Heart left ventricle (tissue), 16 donors: ENCODE results near the gene ITGB5. TPM values are rescaled to one million over a fixed set of nuclear protein-coding genes. Genes with fewer than 3 reads are reported as not detected.

Experiments
- ATAC-seq, 4 donors: fragments of 200-7000 bp; cut with Tn5 transposase; one replicate each; pipeline ENCODE4 v1.9.1; 2020 to 2022; ENCODE audit warnings: moderate library complexity in 4 of 4, mild to moderate bottlenecking in 3 of 4, moderate number of reproducible peaks in 1 of 4
- DNase-seq, 5 donors: peaks; one replicate each; pipeline ENCODE4 v3.0.0-alpha.2; 2020
- H3K27ac ChIP-seq, 12 donors: fragments of 200-600 bp; sonication (generic) in 4 of 12; one replicate each; pipeline versions ENCODE4 v1.5.0 to v1.8.0; 2016 to 2022; ENCODE audit warnings: mild to moderate bottlenecking in 2 of 12
- H3K27me3 ChIP-seq, 9 donors: fragments of 200-600 bp; sonication (generic) in 2 of 9; one replicate each; pipeline versions ENCODE4 v1.5.1 to v1.8.0; 2016 to 2022; ENCODE audit warnings: mild to moderate bottlenecking in 3 of 9
- H3K36me3 ChIP-seq, 9 donors: fragments of 200-600 bp; sonication (generic) in 2 of 9; one replicate each; pipeline versions ENCODE4 v1.5.0 to v1.8.0; 2018 to 2022; ENCODE audit warnings: mild to moderate bottlenecking in 2 of 9
- H3K4me1 ChIP-seq, 12 donors: fragments of 200-600 bp; sonication (generic) in 4 of 12; one replicate each; pipeline versions ENCODE4 v1.5.0 to v1.8.0; 2016 to 2022; ENCODE audit warnings: mild to moderate bottlenecking in 3 of 12
- H3K4me3 ChIP-seq, 12 donors: fragments of 200-600 bp; sonication (generic) in 4 of 12; one replicate each; pipeline versions ENCODE4 v1.5.0 to v1.8.0; 2017 to 2022; ENCODE audit warnings: mild to moderate bottlenecking in 9 of 12, moderate library complexity in 4 of 12
- H3K9me3 ChIP-seq, 12 donors: fragments of 200-600 bp; sonication (generic) in 4 of 12; one replicate each; pipeline versions ENCODE4 v1.5.0 to v1.8.0; 2016 to 2022; ENCODE audit warnings: mild to moderate bottlenecking in 1 of 12
- POLR2A ChIP-seq, 2 donors: fragments of 450-650 bp; IDR thresholded peaks; one replicate each; pipeline ENCODE4 v1.6.1; 2017; ENCODE audit warnings: antibody characterized with exemption in 2 of 2, mild to moderate bottlenecking in 2 of 2, moderate library complexity in 2 of 2
- WGBS, 4 donors: extraction: QIAGEN DNeasy Blood & Tissue Kit in 2 of 4; methylation state at CpG; one replicate each; pipeline versions ENCODE4 v1.1.5 to v1.1.7; 2013 to 2018; 5-methylcytosine and 5-hydroxymethylcytosine counted together
- intact Hi-C, 10 donors: fragments of 100-400 bp; cut with DNase I; formaldehyde crosslinking; loops; one replicate each; pipeline versions ENCODE4 v1.11.1 to v1.14.2; 2022
- polyA plus RNA-seq, 2 donors: library from polyadenylated mRNA; stranded (reverse); fragments of 200-250 nt; gene quantifications; one replicate each; pipeline ENCODE4 v1.2.3, GENCODE V29; 2013
- total RNA-seq, 9 donors: library from RNA; depleted of rRNA in 2 of 9; stranded (reverse); fragments of >200 nt in 2 of 9; fragmentation: NEBNext Ultra II Directional in 3 of 9; extraction: Animal tissue kit (Norgen Biotek cat#: 25700) in 3 of 9; gene quantifications; one replicate each; pipeline versions ENCODE4 v1.1.0 to v1.2.4, GENCODE V29; 2016 to 2023
- TF ChIP-seq, protein P1 (sequence below), 12 donors: fragments of 200-600 bp; sonication (generic) in 4 of 12; IDR thresholded peaks; one replicate each; pipeline versions ENCODE4 v1.5.0 to v1.8.0; 2018 to 2022; ENCODE audit warnings: antibody characterized with exemption in 12 of 12, mild to moderate bottlenecking in 5 of 12
- donor health status: ischemic (EF 13 %, LVEDD 7.1; RV severe dilation, severe dysfunction).
- donor health status: healthy with polysubstance abuse.
- donor health status: DM: no; HTN: yes; CAD: no.
- donor health status: DM: no; HTN: no; CAD: no.
- donor health status: ischemic (EF 25% LVEDD 6.9; RV normal size, moderate dysfunction).
- donor health status: ischemic (EF 25% LVEDD 5.7; RV mildly dilated, moderate dysfunction).
- donor health status: healthy.
- donor health status: DM: yes; HTN: yes; CAD: no.
- donor health status: ischemic (EF 35%, LVEDD 5.7; RV mildly dilated, moderate dysfunction).
- donor health status: nonischemic (EF 11% LVEDD 7.7; RV severe dilation, severe dysfunction).
- donor health status: DM: yes; HTN: yes; CAD: no.
- donor health status: PGD.
- donor health status: ischemic (EF 29% LVEDD 5.4; RV normal size, mild dysfunction).
- donor health status: nonischemic (EF 23%, LVEDD 6.1; RV moderate dilation, normal function).

The ITGB5 gene
- total and polyA plus RNA-seq, 11 donors: 23.1 to 223 (median 118) TPM

DNA sequence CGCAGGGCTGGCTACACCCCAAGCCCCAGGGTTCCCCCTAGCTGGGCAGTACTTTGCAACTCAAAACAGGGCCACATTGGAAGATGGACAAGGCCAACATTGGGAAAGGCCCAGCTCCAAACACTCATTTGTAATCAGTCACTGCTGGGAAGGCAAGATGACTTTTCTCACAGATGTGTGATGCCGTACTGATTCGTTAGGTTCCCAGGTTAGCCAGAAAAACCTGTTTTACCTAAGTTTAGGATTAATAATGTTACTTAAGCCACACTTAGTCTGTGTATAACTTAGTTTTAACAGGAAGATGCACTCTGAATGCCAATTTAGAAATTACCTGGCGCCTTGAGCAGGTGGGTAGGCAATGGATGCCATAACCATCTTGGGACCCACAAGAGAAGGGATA, 71.0 kb downstream of the ITGB5 start:
- Histone ChIP-seq H3K27me3 (no peaks in the 10 kb centered on the region), H3K9me3 (no peaks in the 10 kb centered on the region), H3K4me1 (peaks cover 0 to 49% (median 24%) of the 10 kb centered on the region in 12 donors), H3K4me3 (no peak overlapping the region), H3K27ac (no peak overlapping the region), H3K36me3 (peaks cover 0 to 61% (median 44%) of the 10 kb centered on the region in 9 donors)
- DNase-seq (no peak), ATAC-seq (no peak)
- 98 to 99% (median 98%) methylated on average over 4 of the region's 4 CpGs for WGBS, 4 donors
- intact Hi-C loops: no loop called here
- no peak for TF ChIP-seq POLR2A (IDR thresholded peaks at IDR 0.05)
- TF ChIP-seq, protein P1, sequence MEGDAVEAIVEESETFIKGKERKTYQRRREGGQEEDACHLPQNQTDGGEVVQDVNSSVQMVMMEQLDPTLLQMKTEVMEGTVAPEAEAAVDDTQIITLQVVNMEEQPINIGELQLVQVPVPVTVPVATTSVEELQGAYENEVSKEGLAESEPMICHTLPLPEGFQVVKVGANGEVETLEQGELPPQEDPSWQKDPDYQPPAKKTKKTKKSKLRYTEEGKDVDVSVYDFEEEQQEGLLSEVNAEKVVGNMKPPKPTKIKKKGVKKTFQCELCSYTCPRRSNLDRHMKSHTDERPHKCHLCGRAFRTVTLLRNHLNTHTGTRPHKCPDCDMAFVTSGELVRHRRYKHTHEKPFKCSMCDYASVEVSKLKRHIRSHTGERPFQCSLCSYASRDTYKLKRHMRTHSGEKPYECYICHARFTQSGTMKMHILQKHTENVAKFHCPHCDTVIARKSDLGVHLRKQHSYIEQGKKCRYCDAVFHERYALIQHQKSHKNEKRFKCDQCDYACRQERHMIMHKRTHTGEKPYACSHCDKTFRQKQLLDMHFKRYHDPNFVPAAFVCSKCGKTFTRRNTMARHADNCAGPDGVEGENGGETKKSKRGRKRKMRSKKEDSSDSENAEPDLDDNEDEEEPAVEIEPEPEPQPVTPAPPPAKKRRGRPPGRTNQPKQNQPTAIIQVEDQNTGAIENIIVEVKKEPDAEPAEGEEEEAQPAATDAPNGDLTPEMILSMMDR (IDR thresholded peaks at IDR 0.05): no peak

DNA sequence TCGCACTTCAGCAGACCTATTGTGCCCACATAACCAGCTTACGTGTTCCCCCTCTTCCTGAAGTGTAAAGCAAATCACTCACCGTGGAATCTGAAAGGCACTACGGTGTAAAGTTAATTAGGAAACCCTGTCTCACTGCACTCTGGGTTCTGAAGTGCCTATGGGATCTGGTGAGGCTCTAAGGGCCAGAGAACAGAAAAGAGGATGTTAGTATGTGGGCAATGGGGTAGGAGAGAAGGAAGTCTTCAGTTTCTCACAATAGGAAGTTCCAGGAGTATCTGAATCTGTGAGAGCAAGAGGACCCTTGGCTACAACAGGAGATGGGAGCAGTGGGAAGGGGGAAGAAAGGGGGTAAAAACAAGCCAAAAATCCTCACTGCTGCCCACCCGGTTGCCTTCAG, 71.4 kb downstream of the ITGB5 start:
- intact Hi-C loops: no loop called here

DNA sequence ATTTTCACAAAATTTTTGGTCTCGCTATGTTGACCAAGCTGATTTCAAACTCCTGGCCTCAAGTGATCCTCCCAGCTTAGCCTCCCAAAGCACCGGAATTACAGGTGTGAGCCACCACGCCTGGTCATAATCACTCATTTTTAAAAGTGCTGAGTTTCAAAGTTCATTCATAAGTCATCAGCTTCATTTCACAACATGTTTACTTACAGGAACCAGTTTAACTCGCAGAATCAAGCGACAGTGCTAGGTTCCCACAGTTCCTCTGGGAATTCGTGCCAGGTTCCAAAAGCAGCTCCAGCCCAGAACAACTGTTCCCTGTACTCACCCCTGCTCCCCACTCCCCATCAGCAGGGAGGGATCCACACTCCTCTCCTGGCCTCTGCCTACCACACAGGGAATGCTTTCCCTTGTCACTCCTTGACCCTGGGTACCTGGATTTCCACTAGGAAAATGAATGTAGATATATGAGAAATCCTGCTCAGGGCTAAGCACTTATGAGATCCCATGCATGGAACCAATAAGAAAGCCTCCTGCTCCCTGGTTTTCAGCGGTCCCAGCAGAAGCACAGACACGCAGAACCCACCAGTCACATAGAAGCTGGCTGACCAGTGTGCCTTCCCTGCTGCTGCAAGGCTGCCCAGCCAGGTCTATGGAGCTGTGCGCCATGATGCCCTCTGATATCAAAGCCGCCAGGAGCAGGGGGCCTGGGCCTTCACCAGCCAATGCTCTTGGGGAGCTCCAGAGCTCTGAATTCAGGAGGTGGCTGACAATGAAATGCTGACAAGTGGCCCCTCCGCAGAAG, 72.3 kb downstream of the ITGB5 start:
- Histone ChIP-seq H3K36me3 (peaks cover 0 to 56% (median 37%) of the 10 kb centered on the region in 9 donors), H3K27ac (peak overlapping the region in 2 of 12 donors; percentile 10 to 87), H3K27me3 (no peaks in the 10 kb centered on the region), H3K4me3 (no peak overlapping the region), H3K4me1 (peaks cover 0 to 56% (median 32%) of the 10 kb centered on the region in 12 donors), H3K9me3 (no peaks in the 10 kb centered on the region)
- TF ChIP-seq, protein P1 (IDR thresholded peaks at IDR 0.05): no peak
- TF ChIP-seq POLR2A (IDR thresholded peaks at IDR 0.05): no peak
- WGBS, 4 donors: 92 to 95% (median 94%) methylated on average over 10 to 11 of the region's 11 CpGs
- DNase-seq (no peak), ATAC-seq (no peak)
- intact Hi-C loops: loop anchor here in 2 of 10 donors (5.0 kb wide), 2 partner anchors 38 to 43 kb away; no protein-coding TSS in a partner anchor

More for the DNA sequence above, 71.4 kb downstream of the ITGB5 start:
- no peak for ATAC-seq
- no peak overlapping the region for H3K27ac ChIP-seq
- no peaks in the 10 kb centered on the region for H3K9me3 ChIP-seq
- H3K4me3 ChIP-seq: no peak overlapping the region
- TF ChIP-seq, protein P1 (IDR thresholded peaks at IDR 0.05): no peak
- TF ChIP-seq POLR2A (IDR thresholded peaks at IDR 0.05): no peak
- peaks cover 0 to 59% (median 41%) of the 10 kb centered on the region in 9 donors for H3K36me3 ChIP-seq
- 95 to 97% (median 96%) methylated on average over 5 of the region's 5 CpGs for WGBS, 4 donors
- no peaks in the 10 kb centered on the region for H3K27me3 ChIP-seq
- H3K4me1 ChIP-seq: peaks cover 0 to 53% (median 27%) of the 10 kb centered on the region in 12 donors
- DNase-seq: no peak

DNA sequence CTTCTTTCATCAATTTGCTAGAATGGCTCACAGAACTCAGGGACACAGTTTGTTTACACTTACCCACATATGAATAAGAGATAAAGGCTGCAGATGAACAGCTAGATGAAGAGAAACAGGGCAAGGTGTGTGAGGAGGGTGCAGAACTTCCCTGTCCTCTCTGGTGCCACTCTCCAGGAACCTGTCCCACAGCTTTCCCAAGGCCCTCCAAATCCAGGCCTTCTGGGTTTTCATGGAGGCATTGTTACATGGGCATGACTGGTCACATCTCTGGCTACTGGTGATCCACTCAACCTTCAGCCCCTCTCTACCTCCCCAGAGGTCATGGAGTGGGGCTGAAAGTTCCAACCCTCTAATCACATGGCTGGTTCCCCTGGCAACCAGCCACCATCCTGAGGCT, 73.6 kb downstream of the ITGB5 start:
- H3K27me3 ChIP-seq: no peaks in the 10 kb centered on the region
- peak overlapping the region; percentile 5 to 93 (median 80) for H3K27ac ChIP-seq
- DNase-seq: no peak
- H3K4me1 ChIP-seq: peaks cover 0 to 62% (median 38%) of the 10 kb centered on the region in 12 donors
- peaks cover 0 to 54% (median 28%) of the 10 kb centered on the region in 9 donors for H3K36me3 ChIP-seq
- no peaks in the 10 kb centered on the region for H3K9me3 ChIP-seq
- TF ChIP-seq, protein P1 (IDR thresholded peaks at IDR 0.05): no peak
- TF ChIP-seq POLR2A (IDR thresholded peaks at IDR 0.05): no peak
- ATAC-seq: no peak
- H3K4me3 ChIP-seq: no peak overlapping the region
- intact Hi-C loops: loop anchor here in 2 of 10 donors (5.0 kb wide), 2 partner anchors 36 to 41 kb away; no protein-coding TSS in a partner anchor
